H9 (cell line): ENCODE results near the gene IFNAR2. TPM values are rescaled to one million over a fixed set of nuclear protein-coding genes. Genes with fewer than 3 reads are reported as not detected.

Experiments used
- DNase-seq: peaks from one replicate; pipeline ENCODE4 v3.0.0-alpha.2; 2017
- H2AFZ ChIP-seq: one replicate; pipeline ENCODE4 v1.6.1; 2013; ENCODE audit warnings: mild to moderate bottlenecking, low read length, control low read depth, moderate library complexity
- H2AK5ac ChIP-seq: 2 replicates; pipeline ENCODE4 v1.6.1; 2013; ENCODE audit warnings: low read length, control low read depth, mixed read lengths; ENCODE audit not compliant: insufficient read length
- H2BK120ac ChIP-seq: one replicate; pipeline ENCODE4 v1.6.1; 2013; ENCODE audit warnings: low read depth, mild to moderate bottlenecking, low read length, control low read depth, inconsistent platforms; ENCODE audit not compliant: poor library complexity, severe bottlenecking
- H2BK12ac ChIP-seq: 2 replicates; pipeline ENCODE4 v1.6.1; 2013; ENCODE audit warnings: low read length, control low read depth, mixed read lengths, low read depth; ENCODE audit not compliant: insufficient read length
- H2BK15ac ChIP-seq: 2 replicates; pipeline ENCODE4 v1.6.1; 2013; ENCODE audit warnings: low read depth, low read length, control low read depth
- H2BK20ac ChIP-seq: one replicate; pipeline ENCODE4 v1.6.1; 2013; ENCODE audit warnings: low read depth, mild to moderate bottlenecking, low read length, control low read depth, inconsistent platforms; ENCODE audit not compliant: poor library complexity, severe bottlenecking
- H2BK5ac ChIP-seq: 2 replicates; pipeline ENCODE4 v1.6.1; 2013; ENCODE audit warnings: low read length, control low read depth, mixed read lengths; ENCODE audit not compliant: insufficient read length
- H3K14ac ChIP-seq: 2 replicates; pipeline ENCODE4 v1.6.1; 2013; ENCODE audit warnings: low read length, control low read depth; ENCODE audit not compliant: insufficient read depth
- H3K18ac ChIP-seq: 2 replicates; pipeline ENCODE4 v1.6.1; 2013; ENCODE audit warnings: low read depth, mild to moderate bottlenecking, mixed read lengths, low read length, control low read depth; ENCODE audit not compliant: insufficient read length
- H3K23ac ChIP-seq: 2 replicates; pipeline ENCODE4 v1.6.1; 2013; ENCODE audit warnings: low read length, control low read depth, mixed read lengths, low read depth; ENCODE audit not compliant: insufficient read length
- H3K23me2 ChIP-seq: 2 replicates; pipeline ENCODE4 v1.6.1; 2013; ENCODE audit warnings: low read depth, mild to moderate bottlenecking, mixed read lengths, low read length, control low read depth; ENCODE audit not compliant: insufficient read length, poor library complexity, severe bottlenecking
- H3K27ac ChIP-seq: 2 replicates; pipeline ENCODE4 v1.5.1; 2013; ENCODE audit warnings: low read length, control low read depth, mixed read lengths, low read depth; ENCODE audit not compliant: insufficient read length
- H3K27me3 ChIP-seq: 2 replicates; pipeline ENCODE4 v1.6.1; 2013; ENCODE audit warnings: low read length, control low read depth, inconsistent platforms; ENCODE audit not compliant: insufficient read depth
- H3K4ac ChIP-seq: 2 replicates; pipeline ENCODE4 v1.6.1; 2013; ENCODE audit warnings: low read depth, mild to moderate bottlenecking, control low read depth, inconsistent platforms, low read length, moderate library complexity
- H3K4me1 ChIP-seq: 2 replicates; pipeline ENCODE4 v1.6.1; 2013; ENCODE audit warnings: low read length, control low read depth, inconsistent platforms; ENCODE audit not compliant: insufficient read depth
- H3K4me2 ChIP-seq: 2 replicates; pipeline ENCODE4 v1.6.1; 2013; ENCODE audit warnings: low read length, control low read depth, mixed read lengths; ENCODE audit not compliant: insufficient read length, insufficient read depth
- H3K56ac ChIP-seq: 2 replicates; pipeline ENCODE4 v1.6.1; 2013; ENCODE audit warnings: low read depth, mild to moderate bottlenecking, mixed read lengths, low read length, control low read depth; ENCODE audit not compliant: insufficient read length
- H3K79me1 ChIP-seq: 2 replicates; pipeline ENCODE4 v1.6.1; 2013; ENCODE audit warnings: low read depth, mild to moderate bottlenecking, moderate library complexity, low read length, control low read depth, inconsistent platforms; ENCODE audit not compliant: insufficient read depth, poor library complexity, severe bottlenecking
- H3K79me2 ChIP-seq: 2 replicates; pipeline ENCODE4 v1.6.1; 2013; ENCODE audit warnings: low read length, control low read depth, inconsistent platforms; ENCODE audit not compliant: insufficient read depth
- H3K9ac ChIP-seq: 2 replicates; pipeline ENCODE4 v1.6.1; 2013; ENCODE audit warnings: low read length, control low read depth, mixed read lengths; ENCODE audit not compliant: insufficient read length; ENCODE audit errors: extremely low read depth
- H3K9me3 ChIP-seq: one replicate; pipeline ENCODE4 v1.6.1; 2013; ENCODE audit warnings: low read depth, low read length, inconsistent platforms; ENCODE audit not compliant: control insufficient read depth
- H3T11ph ChIP-seq: one replicate; pipeline ENCODE4 v1.6.1; 2013; ENCODE audit warnings: mild to moderate bottlenecking, low read length, control low read depth, inconsistent platforms
- H4K20me1 ChIP-seq: one replicate; pipeline ENCODE4 v1.6.1; 2013; ENCODE audit not compliant: control insufficient read depth, insufficient read length, insufficient read depth
- H4K5ac ChIP-seq: 2 replicates; pipeline ENCODE4 v1.6.1; 2013; ENCODE audit warnings: low read depth, mild to moderate bottlenecking, mixed read lengths, low read length, control low read depth; ENCODE audit not compliant: insufficient read length
- H4K8ac ChIP-seq: replicated peaks from 2 replicates; pipeline ENCODE4 v1.6.1; 2013; ENCODE audit warnings: low read length, control low read depth, mixed read lengths, low read depth; ENCODE audit not compliant: insufficient read length
- H4K91ac ChIP-seq: 2 replicates; pipeline ENCODE4 v1.6.1; 2013; ENCODE audit warnings: low read depth, mild to moderate bottlenecking, moderate library complexity, mixed read lengths, low read length, control low read depth; ENCODE audit not compliant: insufficient read length
- H3K27ac Mint-ChIP-seq, 3 experiments: 2 replicates in 2 of 3; 3 replicates in 1 of 3; pipeline ENCODE4 v1.8.0; 2020 to 2021; ENCODE audit warnings: mixed read lengths in 3 of 3, mild to moderate bottlenecking in 1 of 3, moderate library complexity in 1 of 3
- H3K27me3 Mint-ChIP-seq: 2 replicates; pipeline ENCODE4 v1.8.0; 2021; ENCODE audit warnings: low read depth, mild to moderate bottlenecking, moderate library complexity, mixed read lengths
- H3K36me3 Mint-ChIP-seq, 3 experiments: 2 replicates in 2 of 3; 3 replicates in 1 of 3; pipeline ENCODE4 v1.8.0; 2020 to 2021; ENCODE audit warnings: low read depth in 3 of 3, mixed read lengths in 3 of 3; ENCODE audit not compliant: insufficient read depth in 1 of 3
- H3K4me1 Mint-ChIP-seq, 2 experiments: 2 replicates each; pipeline ENCODE4 v1.8.0; 2020; ENCODE audit warnings: mixed read lengths in 2 of 2
- H3K4me3 Mint-ChIP-seq, 2 experiments: 2 replicates in 1 of 2; 3 replicates in 1 of 2; pipeline ENCODE4 v1.8.0; 2020 to 2021; ENCODE audit warnings: mild to moderate bottlenecking in 2 of 2, mixed read lengths in 2 of 2, moderate library complexity in 1 of 2
- H3K9me3 Mint-ChIP-seq, 2 experiments: 2 replicates in 1 of 2; 3 replicates in 1 of 2; pipeline ENCODE4 v1.8.0; 2020; ENCODE audit warnings: mild to moderate bottlenecking in 2 of 2, mixed read lengths in 2 of 2, moderate library complexity in 1 of 2
- WGBS: extraction: QIAGEN DNeasy Blood & Tissue Kit; methylation state at CpG from one replicate; pipeline ENCODE4 v1.1.7; 2013; ENCODE audit warnings: missing lambda C conversion rate, low lambda C conversion rate, mixed read lengths; ENCODE audit not compliant: insufficient read length; ENCODE audit errors: extremely low coverage; 5-methylcytosine and 5-hydroxymethylcytosine counted together
- total RNA-seq: library from RNA; stranded (reverse); gene quantifications from 2 replicates; pipeline ENCODE4 v1.2.1, GENCODE V29; 2021
- TF ChIP-seq, protein P1 (sequence below): fragments of 200-600 bp; sonication (generic); conservative IDR thresholded peaks from 3 replicates; pipeline ENCODE4 v1.8.0; 2021; ENCODE audit warnings: antibody characterized with exemption, mild to moderate bottlenecking

Gene IFNAR2
- total RNA-seq, 1 experiment from 2014 or later = 14.4 TPM

DNA sequence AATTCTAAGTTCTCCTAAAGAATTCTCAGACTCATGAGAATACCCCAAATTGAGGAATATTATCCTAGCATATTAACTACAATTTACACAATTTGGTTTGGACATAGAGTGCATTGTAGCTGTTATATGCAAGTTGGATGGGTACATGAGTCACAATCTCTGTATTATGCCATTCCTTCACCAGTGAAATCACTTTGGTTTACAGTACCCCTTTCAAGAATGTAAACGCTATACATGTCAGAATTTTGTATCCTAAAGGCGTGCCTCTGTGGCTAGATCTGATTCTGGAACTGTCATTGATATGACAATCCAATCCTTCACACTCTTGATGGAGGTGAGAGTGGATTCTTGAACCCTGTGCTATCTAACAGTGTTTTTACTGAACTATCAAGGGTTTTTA lies 29.7 kb downstream of the IFNAR2 start:
- H2BK20ac ChIP-seq = no peak overlapping the region
- H3K4me1 ChIP-seq = no peaks in the 10 kb centered on the region
- peaks cover 7 to 8% of the 10 kb centered on the region in 2 experiments; a peak in 4 of 5 replicates for H3K9me3 Mint-ChIP-seq
- no peak overlapping the region for H2BK15ac ChIP-seq
- peaks cover 1% of the 10 kb centered on the region; the same call in 1 of the 2 replicates for H3K27me3 Mint-ChIP-seq
- no peak overlapping the region for H2BK12ac ChIP-seq
- H3K18ac ChIP-seq = no peak overlapping the region
- no peak overlapping the region for H3K14ac ChIP-seq
- peaks cover 5% of the 10 kb centered on the region in 2 experiments; a peak in 2 of 4 replicates for H3K4me1 Mint-ChIP-seq
- H3K36me3 Mint-ChIP-seq = peaks cover 27 to 52% (median 40%) of the 10 kb centered on the region in 3 experiments
- H3K4ac ChIP-seq = no peak overlapping the region
- H3K9ac ChIP-seq = no peak overlapping the region
- H3K23ac ChIP-seq = no peak overlapping the region
- H3K56ac ChIP-seq = no peak overlapping the region
- DNase-seq = no peak
- no peak overlapping the region for H3K27ac ChIP-seq
- H4K8ac ChIP-seq = no peak overlapping the region
- H3K4me2 ChIP-seq = no peak overlapping the region
- H2AK5ac ChIP-seq = no peak overlapping the region
- no peaks in the 10 kb centered on the region for H3K79me1 ChIP-seq
- no peaks in the 10 kb centered on the region for H3K27me3 ChIP-seq
- whole genome bisulfite sequencing = no CpG with 5 or more reads among the region's 2 CpGs
- no peak overlapping the region for H2BK120ac ChIP-seq
- no peaks in the 10 kb centered on the region for H3K23me2 ChIP-seq
- H3K4me3 Mint-ChIP-seq = no peak overlapping the region
- H4K91ac ChIP-seq = no peak overlapping the region
- no peak overlapping the region for H4K5ac ChIP-seq
- no peaks in the 10 kb centered on the region for H4K20me1 ChIP-seq
- no peak overlapping the region for H2BK5ac ChIP-seq
- TF ChIP-seq, protein P1, sequence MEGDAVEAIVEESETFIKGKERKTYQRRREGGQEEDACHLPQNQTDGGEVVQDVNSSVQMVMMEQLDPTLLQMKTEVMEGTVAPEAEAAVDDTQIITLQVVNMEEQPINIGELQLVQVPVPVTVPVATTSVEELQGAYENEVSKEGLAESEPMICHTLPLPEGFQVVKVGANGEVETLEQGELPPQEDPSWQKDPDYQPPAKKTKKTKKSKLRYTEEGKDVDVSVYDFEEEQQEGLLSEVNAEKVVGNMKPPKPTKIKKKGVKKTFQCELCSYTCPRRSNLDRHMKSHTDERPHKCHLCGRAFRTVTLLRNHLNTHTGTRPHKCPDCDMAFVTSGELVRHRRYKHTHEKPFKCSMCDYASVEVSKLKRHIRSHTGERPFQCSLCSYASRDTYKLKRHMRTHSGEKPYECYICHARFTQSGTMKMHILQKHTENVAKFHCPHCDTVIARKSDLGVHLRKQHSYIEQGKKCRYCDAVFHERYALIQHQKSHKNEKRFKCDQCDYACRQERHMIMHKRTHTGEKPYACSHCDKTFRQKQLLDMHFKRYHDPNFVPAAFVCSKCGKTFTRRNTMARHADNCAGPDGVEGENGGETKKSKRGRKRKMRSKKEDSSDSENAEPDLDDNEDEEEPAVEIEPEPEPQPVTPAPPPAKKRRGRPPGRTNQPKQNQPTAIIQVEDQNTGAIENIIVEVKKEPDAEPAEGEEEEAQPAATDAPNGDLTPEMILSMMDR = no peak
- H3T11ph ChIP-seq = no peak overlapping the region
- no peaks in the 10 kb centered on the region for H3K9me3 ChIP-seq
- no peaks in the 10 kb centered on the region for H3K79me2 ChIP-seq
- H2AFZ ChIP-seq = no peak overlapping the region
- no peak overlapping the region for H3K27ac Mint-ChIP-seq
